Mesendoderm (in vitro differentiated cells): Measurements from ENCODE around the gene BNC1.

Experiments
- DNase-seq: peaks from one replicate; pipeline ENCODE4 v3.0.0; 2013
- H2AK5ac ChIP-seq: 2 replicates; pipeline ENCODE4 v1.6.1; 2013; ENCODE audit warnings: low read length, inconsistent platforms
- H2BK120ac ChIP-seq: 2 replicates; pipeline ENCODE4 v1.6.1; 2013; ENCODE audit warnings: low read depth, mild to moderate bottlenecking, low read length, moderate library complexity, mixed read lengths
- H2BK15ac ChIP-seq: replicated peaks from 2 replicates; pipeline ENCODE4 v1.6.1; 2013; ENCODE audit warnings: low read depth, mild to moderate bottlenecking, moderate library complexity
- H2BK5ac ChIP-seq: 2 replicates; pipeline ENCODE4 v1.6.1; 2013; ENCODE audit warnings: low read length, inconsistent platforms
- H3K18ac ChIP-seq: 2 replicates; pipeline ENCODE4 v1.6.1; 2013; ENCODE audit warnings: mild to moderate bottlenecking, low read length, mixed read lengths
- H3K23ac ChIP-seq: one replicate; pipeline ENCODE4 v1.6.1; 2013; ENCODE audit warnings: low read length
- H3K27ac ChIP-seq: 2 replicates; pipeline ENCODE4 v1.5.1; 2013; ENCODE audit warnings: low read depth, mild to moderate bottlenecking, inconsistent platforms, low read length, moderate library complexity
- H3K27me3 ChIP-seq: 2 replicates; pipeline ENCODE4 v1.6.1; 2013; ENCODE audit warnings: low read length, control low read depth, mild to moderate bottlenecking, inconsistent platforms; ENCODE audit not compliant: insufficient read depth, poor library complexity
- H3K36me3 ChIP-seq: 2 replicates; pipeline ENCODE4 v1.6.1; 2013; ENCODE audit warnings: low read length, inconsistent platforms; ENCODE audit not compliant: control insufficient read depth, insufficient read depth
- H3K4ac ChIP-seq: one replicate; pipeline ENCODE4 v1.6.1; 2013; ENCODE audit warnings: low read depth, mild to moderate bottlenecking, low read length, moderate library complexity
- H3K4me1 ChIP-seq: 2 replicates; pipeline ENCODE4 v1.6.1; 2013; ENCODE audit warnings: low read depth, low read length, inconsistent platforms; ENCODE audit not compliant: control insufficient read depth
- H3K4me2 ChIP-seq: 2 replicates; pipeline ENCODE4 v1.6.1; 2013; ENCODE audit warnings: low read length
- H3K4me3 ChIP-seq: 2 replicates; pipeline ENCODE4 v1.5.1; 2013; ENCODE audit warnings: mild to moderate bottlenecking, low read length
- H3K56ac ChIP-seq: one replicate; pipeline ENCODE4 v1.6.1; 2013; ENCODE audit warnings: low read length
- H3K79me1 ChIP-seq: 2 replicates; pipeline ENCODE4 v1.6.1; 2013; ENCODE audit warnings: low read length, inconsistent platforms
- H3K79me2 ChIP-seq: 2 replicates; pipeline ENCODE4 v1.6.1; 2013; ENCODE audit warnings: mild to moderate bottlenecking, low read length; ENCODE audit not compliant: control insufficient read depth, insufficient read depth
- H3K9ac ChIP-seq: 2 replicates; pipeline ENCODE4 v1.6.1; 2013; ENCODE audit warnings: low read length, inconsistent platforms
- H4K5ac ChIP-seq: one replicate; pipeline ENCODE4 v1.6.1; 2013; ENCODE audit warnings: low read length
- H4K8ac ChIP-seq: one replicate; pipeline ENCODE4 v1.6.1; 2013; ENCODE audit warnings: low read depth, mild to moderate bottlenecking, control low read depth, low read length, moderate library complexity
- WGBS: extraction: QIAGEN DNeasy Blood & Tissue Kit; methylation state at CpG from one replicate; pipeline ENCODE4 v1.1.7; 2013; ENCODE audit warnings: low lambda C conversion rate, missing lambda C conversion rate; ENCODE audit not compliant: insufficient coverage; ENCODE audit errors: extremely low coverage; 5-methylcytosine and 5-hydroxymethylcytosine counted together

The BNC1 gene

GRCh38 chr15:83208367-83208661, 76.2 kb downstream of the BNC1 start:
- Histone ChIP-seq H3K4me2 (no peak overlapping the region), H3K18ac (peak overlapping the region; percentile 98), H3K79me2 (peaks cover 27% of the 10 kb centered on the region), H3K36me3 (no peaks in the 10 kb centered on the region), H3K4me3 (peak overlapping the region; percentile 55), H3K4ac (peak overlapping the region; percentile 82), H2BK120ac (no peak overlapping the region), H3K23ac (no peak overlapping the region), H3K56ac (peak overlapping the region; percentile 89), H4K8ac (no peak overlapping the region), H3K27me3 (no peaks in the 10 kb centered on the region), H2AK5ac (no peak overlapping the region), H3K27ac (peak overlapping the region; percentile 90), H4K5ac (no peak overlapping the region), H2BK5ac (no peak overlapping the region), H2BK15ac (no peak overlapping the region), H3K9ac (peak overlapping the region; percentile 95), H3K79me1 (peaks cover 2% of the 10 kb centered on the region), H3K4me1 (peaks cover 2% of the 10 kb centered on the region)
- DNase-seq = peak; percentile 89
- no CpG with 5 or more reads among the region's 11 CpGs for WGBS

- Histone ChIP-seq H3K18ac (peak within 1 kb of the TSS; percentile 98), H3K9ac (peak within 1 kb of the TSS; percentile 95), H3K79me1 (peaks cover 2% of the 10 kb centered on the region), H3K4ac (peak within 1 kb of the TSS; percentile 82), H2BK120ac (peak within 1 kb of the TSS; percentile 33), H3K79me2 (peaks cover 31% of the 10 kb centered on the region), H4K5ac (no peak within 1 kb of the TSS), H3K36me3 (no peaks in the 10 kb centered on the region), H2AK5ac (no peak within 1 kb of the TSS), H3K23ac (peak within 1 kb of the TSS; percentile 38), H2BK5ac (peak within 1 kb of the TSS; percentile 46), H3K56ac (peak within 1 kb of the TSS; percentile 90), H3K27ac (peak within 1 kb of the TSS; percentile 90), H4K8ac (peak within 1 kb of the TSS; percentile 82), H2BK15ac (peak within 1 kb of the TSS; percentile 28), H3K4me1 (peaks cover 2% of the 10 kb centered on the region), H3K4me3 (peak within 1 kb of the TSS; percentile 93), H3K27me3 (no peaks in the 10 kb centered on the region), H3K4me2 (peak within 1 kb of the TSS; percentile 85)
- DNase-seq = peak; percentile 77
- WGBS = no CpG with 5 or more reads among the region's 94 CpGs
Measured at GRCh38 chr15:83207660-83208366, 76.7 kb downstream of the BNC1 start, which contains the start of gene HDGFL3. Gene HDGFL3, minus strand, starts transcription at chr15:83207823. Its CDS starts 409 bp downstream, at chr15:83207414.

- Histone ChIP-seq H3K36me3 (no peaks in the 10 kb centered on the region), H3K4me3 (peak overlapping the region; percentile 93), H3K4me1 (peaks cover 2% of the 10 kb centered on the region), H3K27ac (peak overlapping the region; percentile 90), H2BK15ac (no peak overlapping the region), H3K79me1 (peaks cover 2% of the 10 kb centered on the region), H2AK5ac (no peak overlapping the region), H3K27me3 (no peaks in the 10 kb centered on the region), H2BK120ac (peak overlapping the region; percentile 4), H2BK5ac (peak overlapping the region; percentile 46), H3K9ac (peak overlapping the region; percentile 95), H3K4me2 (no peak overlapping the region), H3K23ac (peak overlapping the region; percentile 38), H3K4ac (peak overlapping the region; percentile 82), H4K5ac (no peak overlapping the region), H4K8ac (no peak overlapping the region), H3K79me2 (peaks cover 35% of the 10 kb centered on the region), H3K18ac (peak overlapping the region; percentile 98), H3K56ac (peak overlapping the region; percentile 90)
- peak; percentile 62 for DNase-seq
- WGBS = no CpG with 5 or more reads among the region's 93 CpGs
Measured at GRCh38 chr15:83207009-83207659, 77.3 kb downstream of the BNC1 start.

DNA sequence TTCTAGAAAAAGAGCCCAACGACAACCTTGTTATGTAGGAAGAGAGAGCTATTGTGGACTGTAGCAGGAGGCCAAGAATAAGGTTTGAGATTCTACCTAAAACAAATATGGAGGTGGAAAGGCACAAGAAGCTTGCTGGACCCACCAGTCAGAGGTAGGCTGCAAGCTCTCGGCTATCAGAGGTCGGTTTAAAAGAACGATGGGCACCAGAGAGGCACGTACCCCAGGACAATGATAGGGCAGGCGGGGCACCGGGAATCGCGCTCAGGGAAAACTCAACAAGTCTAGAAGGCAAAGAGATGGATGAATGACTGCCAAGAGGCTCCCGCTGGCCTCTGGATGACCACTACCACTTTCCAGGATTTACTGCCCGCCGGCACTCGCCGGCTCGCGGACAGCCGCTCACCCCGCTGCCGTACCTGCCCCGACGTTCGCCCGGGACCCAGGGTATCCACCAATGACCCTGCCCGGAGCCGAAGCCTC, 77.9 kb downstream of the BNC1 start:
- no CpG with 5 or more reads among the region's 25 CpGs for WGBS
- Histone ChIP-seq H3K9ac (peak overlapping the region; percentile 95), H3K4me2 (peak overlapping the region; percentile 85), H2BK15ac (no peak overlapping the region), H3K36me3 (no peaks in the 10 kb centered on the region), H3K79me2 (peaks cover 39% of the 10 kb centered on the region), H3K23ac (peak overlapping the region; percentile 91), H2BK5ac (peak overlapping the region; percentile 35), H3K4ac (peak overlapping the region; percentile 82), H3K27ac (peak overlapping the region; percentile 90), H4K8ac (no peak overlapping the region), H3K79me1 (peaks cover 2% of the 10 kb centered on the region), H3K18ac (peak overlapping the region; percentile 98), H2AK5ac (no peak overlapping the region), H4K5ac (peak overlapping the region; percentile 30), H3K4me3 (peak overlapping the region; percentile 93), H3K27me3 (no peaks in the 10 kb centered on the region), H3K4me1 (peaks cover 2% of the 10 kb centered on the region), H3K56ac (peak overlapping the region; percentile 90), H2BK120ac (peak overlapping the region; percentile 4)
- DNase-seq = peak; percentile 40
